Activated CD4-positive, alpha-beta T cell treated with anti-CD3 and anti-CD28 coated beads, Interleukin-2, amount 50 U/mL, for 1 hour (primary cell): ENCODE data around the gene MRPL24.
A peak's percentile ranks its signal among the peaks of the same experiment; 100 is the strongest.

Experiments used
- DNase-seq: peaks from one replicate; pipeline ENCODE4 v3.0.0-alpha.2; 2020

Gene MRPL24

GRCh38 chr1:156708218-156708661 is 32.6 kb downstream of the MRPL24 start:
- no peak for DNase-seq

- no peak for DNase-seq
Observed at GRCh38 chr1:156707417-156708217, 33.3 kb downstream of the MRPL24 start.

- DNase-seq = no peak
Observed at GRCh38 chr1:156706657-156707416, 34.1 kb downstream of the MRPL24 start.

- DNase-seq = peak; percentile 75
Observed at GRCh38 chr1:156705918-156706656, 34.8 kb downstream of the MRPL24 start.

- peak; percentile 31 for DNase-seq
Observed at GRCh38 chr1:156705321-156705917, 35.5 kb downstream of the MRPL24 start, which contains the start of gene CRABP2. CRABP2 (minus strand) TSS chr1:156705583; CDS start chr1:156705446, 137 bp downstream.

- DNase-seq = no peak
Observed at GRCh38 chr1:156704930-156705320, 36.0 kb downstream of the MRPL24 start.

- no peak for DNase-seq
Observed at GRCh38 chr1:156704166-156704711, 36.6 kb downstream of the MRPL24 start.

- no peak for DNase-seq
Observed at GRCh38 chr1:156703741-156704140, 37.1 kb downstream of the MRPL24 start.

- no peak for DNase-seq
Observed at GRCh38 chr1:156703336-156703735, 37.6 kb downstream of the MRPL24 start.

GRCh38 chr1:156700736-156701531 is 40.0 kb downstream of the MRPL24 start:
- DNase-seq = no peak

GRCh38 chr1:156698995-156699394 is 41.9 kb downstream of the MRPL24 start:
- no peak for DNase-seq

- DNase-seq = no peak
Observed at GRCh38 chr1:156697481-156697880, 43.4 kb downstream of the MRPL24 start.

GRCh38 chr1:156696755-156697154 is 44.1 kb downstream of the MRPL24 start:
- DNase-seq = no peak

- no peak for DNase-seq
Observed at GRCh38 chr1:156694690-156694962, 46.3 kb downstream of the MRPL24 start.

- no peak for DNase-seq
Observed at GRCh38 chr1:156693848-156694689, 46.8 kb downstream of the MRPL24 start.

- DNase-seq = no peak
Observed at GRCh38 chr1:156692925-156693847, 47.7 kb downstream of the MRPL24 start.

GRCh38 chr1:156692441-156692924 is 48.4 kb downstream of the MRPL24 start:
- no peak for DNase-seq

GRCh38 chr1:156691665-156692440 is 49.0 kb downstream of the MRPL24 start:
- DNase-seq = no peak

GRCh38 chr1:156691191-156691590 is 49.7 kb downstream of the MRPL24 start:
- DNase-seq = no peak
